Mesenchymal stem cell (in vitro differentiated cells and primary cell): ENCODE results near the gene SH2D2A.

ENCODE experiments used
- DNase-seq: peaks from one replicate; pipeline ENCODE4 v3.0.0-alpha.2; 2013
- H2AFZ ChIP-seq: one replicate; pipeline ENCODE4 v1.6.1; 2013; ENCODE audit warnings: low read depth, mild to moderate bottlenecking, control low read depth, inconsistent platforms, low read length, moderate library complexity
- H2AK5ac ChIP-seq: 2 replicates; pipeline ENCODE4 v1.6.1; 2013; ENCODE audit warnings: low read length, moderate library complexity, mild to moderate bottlenecking, inconsistent platforms; ENCODE audit not compliant: severe bottlenecking
- H2BK120ac ChIP-seq: one replicate; pipeline ENCODE4 v1.6.1; 2013; ENCODE audit warnings: low read depth, mild to moderate bottlenecking, inconsistent platforms, low read length, moderate library complexity
- H2BK12ac ChIP-seq, 2 experiments: one replicate each; pipeline ENCODE4 v1.6.1; 2013; ENCODE audit warnings: inconsistent platforms in 2 of 2, low read length in 2 of 2, mild to moderate bottlenecking in 2 of 2, moderate library complexity in 2 of 2, control low read depth in 1 of 2
- H2BK15ac ChIP-seq: one replicate; pipeline ENCODE4 v1.6.1; 2013; ENCODE audit warnings: mild to moderate bottlenecking, low read depth, inconsistent platforms; ENCODE audit not compliant: poor library complexity, severe bottlenecking
- H2BK5ac ChIP-seq: 2 replicates; pipeline ENCODE4 v1.6.1; 2013; ENCODE audit warnings: low read depth, mild to moderate bottlenecking, low read length, control low read depth, inconsistent platforms; ENCODE audit not compliant: poor library complexity, severe bottlenecking
- H3K14ac ChIP-seq, 2 experiments: one replicate each; pipeline ENCODE4 v1.6.1; 2013; ENCODE audit warnings: inconsistent platforms in 2 of 2, low read length in 2 of 2, control low read depth in 1 of 2, mild to moderate bottlenecking in 1 of 2, moderate library complexity in 1 of 2
- H3K18ac ChIP-seq, 2 experiments: one replicate each; pipeline ENCODE4 v1.6.1; 2013; ENCODE audit warnings: inconsistent platforms in 2 of 2, low read length in 2 of 2, control low read depth in 1 of 2, low read depth in 1 of 2, mild to moderate bottlenecking in 1 of 2
- H3K23ac ChIP-seq, 2 experiments: one replicate each; pipeline ENCODE4 v1.6.1; 2013; ENCODE audit warnings: inconsistent platforms in 2 of 2, low read length in 2 of 2, mild to moderate bottlenecking in 2 of 2, moderate library complexity in 2 of 2, control low read depth in 1 of 2
- H3K27ac ChIP-seq: 2 replicates; pipeline ENCODE4 v1.5.1; 2013; ENCODE audit warnings: mild to moderate bottlenecking, moderate library complexity, low read length, control low read depth, inconsistent platforms; ENCODE audit not compliant: poor library complexity, severe bottlenecking
- H3K27me3 ChIP-seq, 2 experiments: 2 replicates each; pipeline versions ENCODE4 v1.6.1 to v1.7.0; 2013; ENCODE audit warnings: low read length in 2 of 2, mild to moderate bottlenecking in 2 of 2, moderate library complexity in 2 of 2, control low read depth in 1 of 2, inconsistent platforms in 1 of 2; ENCODE audit not compliant: control insufficient read depth in 1 of 2, insufficient read depth in 1 of 2
- H3K36me3 ChIP-seq, 2 experiments: 2 replicates each; pipeline versions ENCODE4 v1.6.1 to v1.7.0; 2013; ENCODE audit warnings: low read length in 2 of 2, control low read depth in 1 of 2, inconsistent platforms in 1 of 2, low read depth in 1 of 2, mild to moderate bottlenecking in 1 of 2; ENCODE audit not compliant: insufficient read depth in 2 of 2, control insufficient read depth in 1 of 2
- H3K4ac ChIP-seq, 2 experiments: one replicate each; pipeline ENCODE4 v1.6.1; 2013; ENCODE audit warnings: inconsistent platforms in 2 of 2, low read length in 2 of 2, mild to moderate bottlenecking in 2 of 2, moderate library complexity in 2 of 2, control low read depth in 1 of 2, low read depth in 1 of 2
- H3K4me1 ChIP-seq: 2 replicates; pipeline ENCODE4 v1.6.1; 2013; ENCODE audit warnings: low read depth, low read length, control low read depth; ENCODE audit not compliant: control insufficient read depth, insufficient read depth
- H3K4me2 ChIP-seq: 2 replicates; pipeline ENCODE4 v1.6.1; 2013; ENCODE audit warnings: low read length, mild to moderate bottlenecking, inconsistent platforms; ENCODE audit not compliant: poor library complexity, severe bottlenecking
- H3K4me3 ChIP-seq, 2 experiments: 2 replicates each; pipeline versions ENCODE4 v1.5.1 to v1.7.0; 2013; ENCODE audit warnings: low read length in 2 of 2, mild to moderate bottlenecking in 2 of 2, control low read depth in 1 of 2, low read depth in 1 of 2; ENCODE audit not compliant: insufficient read depth in 1 of 2
- H3K79me1 ChIP-seq: replicated peaks from 2 replicates; pipeline ENCODE4 v1.6.1; 2013; ENCODE audit warnings: mild to moderate bottlenecking, control low read depth, low read length, inconsistent platforms; ENCODE audit not compliant: poor library complexity, severe bottlenecking
- H3K9ac ChIP-seq: 2 replicates; pipeline ENCODE4 v1.7.0; 2013; ENCODE audit warnings: mild to moderate bottlenecking, low read length, moderate library complexity
- H3K9me3 ChIP-seq: 2 replicates; pipeline ENCODE4 v1.7.0; 2013; ENCODE audit warnings: mild to moderate bottlenecking, low read length; ENCODE audit not compliant: control insufficient read depth
- H4K8ac ChIP-seq: one replicate; pipeline ENCODE4 v1.6.1; 2013; ENCODE audit warnings: inconsistent platforms, mild to moderate bottlenecking, low read length, moderate library complexity
- H4K91ac ChIP-seq: one replicate; pipeline ENCODE4 v1.6.1; 2013; ENCODE audit warnings: mild to moderate bottlenecking, low read length, inconsistent platforms
- WGBS: methylation state at CpG from one replicate; pipeline ENCODE4 v1.1.7; 2013; ENCODE audit warnings: mixed read lengths; 5-methylcytosine and 5-hydroxymethylcytosine counted together

Gene SH2D2A

DNA sequence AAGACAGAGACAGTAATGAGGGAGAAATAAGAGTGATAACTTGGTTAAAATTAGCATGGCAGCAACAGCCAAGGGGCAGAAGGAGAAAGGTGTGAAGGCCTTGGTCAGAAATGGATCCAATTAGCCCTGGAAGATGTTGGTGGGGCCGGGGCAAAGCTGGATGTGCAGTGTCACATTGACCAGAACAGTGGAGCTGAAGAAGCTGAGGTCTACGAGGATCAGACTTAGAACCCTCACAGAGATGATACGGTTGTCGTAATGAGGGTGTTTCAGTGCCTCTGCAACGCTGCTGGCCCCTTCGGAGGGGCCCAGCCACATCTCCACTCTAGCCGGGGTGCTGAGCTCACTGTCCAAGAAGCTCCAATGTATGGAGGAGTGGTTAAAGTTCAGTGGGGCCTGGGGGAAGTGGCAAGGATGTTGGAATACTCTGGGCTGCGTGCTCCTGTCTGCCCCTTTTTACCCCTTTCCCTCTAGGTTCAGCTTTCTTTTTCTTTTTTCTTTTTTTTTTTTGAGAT is 14.2 kb downstream of the SH2D2A start:
- H2BK12ac ChIP-seq, result no peak overlapping the region
- no peak overlapping the region for H3K4ac ChIP-seq
- no peak overlapping the region for H3K27ac ChIP-seq
- H3K14ac ChIP-seq, result no peak overlapping the region
- 99% methylated on average over 8 of the region's 8 CpGs for WGBS
- DNase-seq, result no peak
- peaks cover 18 to 35% of the 10 kb centered on the region in 2 experiments for H3K36me3 ChIP-seq
- no peak overlapping the region for H2BK15ac ChIP-seq
- no peak overlapping the region for H3K4me3 ChIP-seq
- H2AK5ac ChIP-seq, result no peak overlapping the region
- H4K8ac ChIP-seq, result peak overlapping the region; percentile 24
- no peak overlapping the region for H2AFZ ChIP-seq
- H3K18ac ChIP-seq, result no peak overlapping the region
- H2BK120ac ChIP-seq, result peak overlapping the region; percentile 35
- no peak overlapping the region for H3K9ac ChIP-seq
- H3K4me2 ChIP-seq, result no peak overlapping the region
- H3K4me1 ChIP-seq, result peaks cover 21% of the 10 kb centered on the region
- H3K27me3 ChIP-seq, result no peaks in the 10 kb centered on the region
- H3K79me1 ChIP-seq, result peaks cover 10% of the 10 kb centered on the region
- no peak overlapping the region for H2BK5ac ChIP-seq
- H4K91ac ChIP-seq, result no peak overlapping the region
- H3K9me3 ChIP-seq, result no peaks in the 10 kb centered on the region
- H3K23ac ChIP-seq, result no peak overlapping the region

DNA sequence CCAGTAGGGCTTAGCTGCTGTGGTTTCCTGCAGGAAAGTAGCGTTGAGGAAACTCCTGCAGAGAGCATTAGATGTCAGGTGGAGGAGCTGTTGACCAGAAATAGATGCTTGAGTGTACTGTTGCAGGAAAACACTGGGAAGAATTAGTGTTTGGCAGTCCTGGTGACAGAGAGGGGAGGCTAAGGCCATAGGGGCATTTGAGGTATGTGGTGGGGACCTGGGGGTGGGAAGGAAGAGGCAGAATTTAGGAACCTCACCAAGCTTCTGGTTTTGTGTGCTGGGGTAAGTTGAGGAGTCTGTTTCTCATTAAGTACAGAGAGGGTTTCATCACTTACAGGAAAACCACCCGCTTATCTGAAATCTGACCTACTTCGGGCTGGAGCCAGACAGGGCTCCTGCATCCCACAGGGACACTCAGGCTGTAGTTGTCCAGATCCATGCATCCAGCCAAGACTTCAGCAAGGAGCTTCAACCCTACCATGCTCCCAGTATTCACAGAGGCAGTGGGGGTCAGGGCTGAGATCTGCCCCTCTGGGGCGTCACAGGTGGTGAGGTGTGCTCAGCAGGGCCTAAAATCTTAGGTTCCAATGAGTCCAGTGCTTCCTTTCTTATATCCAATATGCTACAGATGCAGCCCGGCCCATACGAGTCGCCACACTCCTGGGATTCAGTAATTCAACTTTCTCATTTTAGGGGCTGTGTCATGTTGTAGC is 15.1 kb downstream of the SH2D2A start:
- no peak overlapping the region for H4K8ac ChIP-seq
- DNase-seq, result peak; percentile 36
- H3K9me3 ChIP-seq, result no peaks in the 10 kb centered on the region
- no peak overlapping the region for H3K27ac ChIP-seq
- H3K4me1 ChIP-seq, result peaks cover 25% of the 10 kb centered on the region
- H3K27me3 ChIP-seq, result no peaks in the 10 kb centered on the region
- H3K9ac ChIP-seq, result no peak overlapping the region
- WGBS, result 84% methylated on average over 6 of the region's 7 CpGs
- no peak overlapping the region for H2BK120ac ChIP-seq
- peak overlapping the region in 1 of 2 experiments; percentile 23 for H3K18ac ChIP-seq
- H3K36me3 ChIP-seq, result peaks cover 21 to 44% of the 10 kb centered on the region in 2 experiments
- no peak overlapping the region for H2BK15ac ChIP-seq
- H2BK5ac ChIP-seq, result no peak overlapping the region
- H3K4me2 ChIP-seq, result no peak overlapping the region
- H3K14ac ChIP-seq, result no peak overlapping the region
- H4K91ac ChIP-seq, result no peak overlapping the region
- no peak overlapping the region for H2AK5ac ChIP-seq
- H2AFZ ChIP-seq, result no peak overlapping the region
- H3K23ac ChIP-seq, result no peak overlapping the region
- H3K4me3 ChIP-seq, result no peak overlapping the region
- no peak overlapping the region for H3K4ac ChIP-seq
- H2BK12ac ChIP-seq, result no peak overlapping the region
- peaks cover 11% of the 10 kb centered on the region for H3K79me1 ChIP-seq

DNA sequence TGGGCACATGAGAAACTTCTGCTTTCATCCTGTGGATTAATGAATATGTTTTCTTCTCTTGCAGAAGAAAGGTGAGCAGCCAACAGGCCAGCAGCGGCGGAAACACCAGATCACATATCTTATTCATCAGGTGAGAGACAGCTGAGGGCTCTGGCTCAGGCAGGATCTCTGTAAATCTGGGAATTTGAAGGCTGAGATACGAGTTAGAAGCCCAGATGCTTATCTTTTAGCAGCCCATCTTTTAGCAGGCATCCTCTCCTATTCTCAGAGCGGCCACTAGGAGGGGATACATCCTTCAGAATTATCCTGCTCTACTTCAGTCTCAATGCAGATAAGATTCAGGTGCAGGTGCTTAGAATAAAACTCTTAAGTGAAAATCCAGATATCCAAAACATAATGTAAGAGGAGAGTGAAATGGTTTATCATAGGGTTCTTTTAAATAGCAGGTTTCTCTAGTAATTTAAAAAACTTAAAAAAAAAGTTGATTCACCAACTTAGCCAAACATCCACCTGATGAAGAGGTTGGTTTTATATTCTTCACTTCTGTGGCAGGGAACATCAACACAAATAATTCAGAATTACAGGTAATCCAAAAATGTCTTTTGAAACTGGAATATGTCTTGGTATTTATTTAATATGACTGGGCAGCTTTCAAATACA is 19.3 kb downstream of the SH2D2A start:
- no peaks in the 10 kb centered on the region for H3K9me3 ChIP-seq
- no peak overlapping the region for H2BK12ac ChIP-seq
- no peak overlapping the region for H2AK5ac ChIP-seq
- no peak overlapping the region for H3K4me2 ChIP-seq
- H2BK15ac ChIP-seq, result no peak overlapping the region
- H4K8ac ChIP-seq, result no peak overlapping the region
- 27% methylated on average over 3 of the region's 4 CpGs for WGBS
- H3K4ac ChIP-seq, result no peak overlapping the region
- DNase-seq, result peak; percentile 75
- no peak overlapping the region for H3K23ac ChIP-seq
- no peak overlapping the region for H3K4me3 ChIP-seq
- no peak overlapping the region for H3K18ac ChIP-seq
- H2BK120ac ChIP-seq, result no peak overlapping the region
- H4K91ac ChIP-seq, result no peak overlapping the region
- peaks cover 12% of the 10 kb centered on the region for H3K79me1 ChIP-seq
- H3K27me3 ChIP-seq, result no peaks in the 10 kb centered on the region
- H3K14ac ChIP-seq, result no peak overlapping the region
- no peak overlapping the region for H2BK5ac ChIP-seq
- H3K4me1 ChIP-seq, result peaks cover 27% of the 10 kb centered on the region
- no peak overlapping the region for H2AFZ ChIP-seq
- H3K27ac ChIP-seq, result peak overlapping the region; percentile 72
- peaks cover 27 to 86% of the 10 kb centered on the region in 2 experiments for H3K36me3 ChIP-seq
- no peak overlapping the region for H3K9ac ChIP-seq

- Histone ChIP-seq H2BK120ac (no peak overlapping the region), H2BK5ac (no peak overlapping the region), H3K4me2 (no peak overlapping the region), H3K4ac (no peak overlapping the region), H3K4me3 (no peak overlapping the region), H3K27me3 (no peaks in the 10 kb centered on the region), H3K14ac (no peak overlapping the region), H3K18ac (no peak overlapping the region), H3K9ac (no peak overlapping the region), H3K4me1 (peaks cover 24% of the 10 kb centered on the region), H3K27ac (no peak overlapping the region), H4K8ac (no peak overlapping the region), H2AK5ac (no peak overlapping the region), H2AFZ (no peak overlapping the region), H2BK12ac (no peak overlapping the region), H2BK15ac (no peak overlapping the region), H3K36me3 (peaks cover 28 to 94% of the 10 kb centered on the region in 2 experiments), H3K23ac (no peak overlapping the region), H3K79me1 (peaks cover 9% of the 10 kb centered on the region), H4K91ac (no peak overlapping the region), H3K9me3 (no peaks in the 10 kb centered on the region)
- WGBS, result 83% methylated on average over 8 of the region's 8 CpGs
- DNase-seq, result peak; percentile 34
These were observed 20.1 kb downstream of the SH2D2A start for GRCh38 chr1:156796340-156797097.
